ENCODE results near the gene AGAP2. TPM values are rescaled to one million over a fixed set of nuclear protein-coding genes. Genes with fewer than 3 reads are reported as not detected.

The AGAP2 gene
- total and polyA plus RNA-seq, 2 of the 8 experiments (the other 6 are each of a cell fraction or from before 2014, with no cell fraction given): 1.5 TPM

GRCh38 chr12:57694459-57695019 lies 44.0 kb downstream of the AGAP2 start:
- Histone ChIP-seq H3K36me3 (ENCODE audit: control insufficient read depth in 2 of 4, insufficient read depth in 4 of 4, low read length in 3 of 4) (peaks cover 0 to 4% (median 2%) of the 10 kb centered on the region in 4 experiments; a peak in 4 of 8 replicates), H3K79me1 (ENCODE audit: low read depth, low read length) (no peaks in the 10 kb centered on the region), H2BK120ac (replicated peaks; ENCODE audit: low read depth, low read length) (no peak overlapping the region), H3K23ac (ENCODE audit: insufficient read length) (no peak overlapping the region), H3K79me2 (ENCODE audit: control insufficient read depth in 1 of 2, insufficient read depth in 2 of 2, low read length in 2 of 2) (no peaks in the 10 kb centered on the region), H3K56ac (replicated peaks; ENCODE audit: insufficient read length, low read depth, low read length) (no peak overlapping the region), H3K27me3 (replicated peaks in 1 of 4; ENCODE audit: control insufficient read depth in 3 of 4, extremely low read depth in 1 of 4, insufficient read depth in 3 of 4, low read length in 3 of 4) (no peaks in the 10 kb centered on the region), H3K23me2 (ENCODE audit: low read depth, low read length) (peaks cover 4% of the 10 kb centered on the region; the same call in 1 of the 2 replicates), H2BK20ac (ENCODE audit: low read length) (no peak overlapping the region), H4K5ac (ENCODE audit: insufficient read length, low read depth, low read length) (no peak overlapping the region), H3K9ac (replicated peaks in 1 of 4; ENCODE audit: extremely low read depth in 1 of 4, low read depth in 3 of 4, low read length in 3 of 4) (peak overlapping the region; percentile 71 to 89 (median 72); a peak in 6 of 7 replicates), H4K91ac (replicated peaks; ENCODE audit: insufficient read length, low read length) (no peak overlapping the region), H3K14ac (ENCODE audit: insufficient read length) (no peak overlapping the region), H2AFZ (ENCODE audit: low read length) (peak overlapping the region; percentile 98), H4K8ac (ENCODE audit: extremely low read depth, insufficient read depth, low read length) (peak overlapping the region; percentile 97; the same call in 1 of the 2 replicates), H2AK5ac (ENCODE audit: low read depth, low read length) (no peak overlapping the region), H2BK12ac (ENCODE audit: low read depth, low read length) (no peak overlapping the region), H2BK5ac (ENCODE audit: low read depth, low read length) (peak overlapping the region; percentile 79; the same call in 1 of the 2 replicates), H3K4me3 (ENCODE audit: extremely low read depth in 1 of 4, insufficient read depth in 2 of 4, low read depth in 3 of 4, low read length in 4 of 4) (peak overlapping the region; percentile 66 to 99 (median 91)), H3K4ac (replicated peaks; ENCODE audit: insufficient read length, low read depth, low read length) (no peak overlapping the region), H3K27ac (ENCODE audit: low read depth, low read length) (peak overlapping the region; percentile 64; the same call in 1 of the 2 replicates), H3K9me3 (ENCODE audit: insufficient read depth in 2 of 2, low read depth in 1 of 2, low read length in 1 of 2) (no peaks in the 10 kb centered on the region), H4K20me1 (replicated peaks in 1 of 2; ENCODE audit: control insufficient read depth in 1 of 2, insufficient read depth in 2 of 2, low read length in 2 of 2) (no peaks in the 10 kb centered on the region), H2BK15ac (ENCODE audit: low read length) (no peak overlapping the region), H3K4me1 (replicated peaks in 1 of 4; ENCODE audit: control insufficient read depth in 3 of 4, insufficient read depth in 4 of 4, low read length in 3 of 4) (peaks cover 0 to 5% (median 1%) of the 10 kb centered on the region in 4 experiments; a peak in 1 of 7 replicates), H3K4me2 (ENCODE audit: insufficient read depth in 1 of 2, low read depth in 2 of 2, low read length in 2 of 2) (peak overlapping the region; percentile 66 to 78), H3K18ac (ENCODE audit: extremely low read depth, low read length) (no peak overlapping the region)
- 12% methylated on average over 15 of the region's 15 CpGs; no CpG with 5 or more reads in 1 of the 2 experiments for WGBS, 2 experiments (ENCODE audit: extremely low coverage in 1 of 2, insufficient coverage in 1 of 2, insufficient read length in 1 of 2, insufficient replicate concordance in 2 of 2, low coverage in 1 of 2, low lambda C conversion rate in 2 of 2, missing lambda C conversion rate in 1 of 2)
- ChIA-PET POLR2A (ENCODE audit: partially characterized antibody) (interaction anchor here (0.7 to 2.1 kb wide), 8 partner anchors 8 to 174 kb away, joined by 3 to 11 read pairs (median 4); partner anchors contain the start of genes AGAP2, DDIT3 and TSPAN31), CTCF (ENCODE audit: partially characterized antibody) (interaction anchor here (0.8 to 3.5 kb wide), 18 partner anchors 13 to 113 kb away, joined by 3 to 19 read pairs (median 5); partner anchors contain the start of genes EEF1AKMT3 and METTL1)
- DNase-seq (ENCODE audit: low read depth in 1 of 2, low spot score in 2 of 2): no peak
- no peak for FAIRE-seq
- no peak for TF ChIP-seq EP300 (IDR thresholded peaks at IDR 0.05; ENCODE audit: borderline replicate concordance in 1 of 2, low read depth in 2 of 2, low read length in 2 of 2)
- TF ChIP-seq CBX8 (IDR thresholded peaks at IDR 0.05; ENCODE audit: borderline replicate concordance, low read depth, low read length): no peak
- TF ChIP-seq CBX5 (IDR thresholded peaks at IDR 0.05; ENCODE audit: low read depth, low read length): no peak
- TF ChIP-seq KDM1A (IDR thresholded peaks at IDR 0.05; ENCODE audit: borderline replicate concordance, low read length): no peak
- no peak for TF ChIP-seq ZNF274 (IDR thresholded peaks at IDR 0.05; ENCODE audit: borderline replicate concordance, extremely low read depth, low read length)
- no peak for TF ChIP-seq KDM5A (IDR thresholded peaks at IDR 0.05; ENCODE audit: low read length)
- no peak for TF ChIP-seq HDAC6 (IDR thresholded peaks at IDR 0.05; ENCODE audit: low read depth, low read length)
- no peak for TF ChIP-seq RBBP5 (IDR thresholded peaks at IDR 0.05; ENCODE audit: borderline replicate concordance, low read depth, low read length)
- no peak for TF ChIP-seq RAD21 (IDR thresholded peaks at IDR 0.05 in 1 of 2, conservative IDR thresholded peaks at IDR 0.05 in 1 of 2; ENCODE audit: low read depth in 2 of 2, low read length in 2 of 2)
- TF ChIP-seq RNF2 (IDR thresholded peaks at IDR 0.05; ENCODE audit: borderline replicate concordance, low read depth, low read length, missing control alignments, poor library complexity, severe bottlenecking): no peak
- no peak for TF ChIP-seq SP4 (IDR thresholded peaks at IDR 0.05; ENCODE audit: low read length)
